HepG2 (cell line): ENCODE measurements around the gene CTBP1. TPM values are rescaled to one million over a fixed set of nuclear protein-coding genes. Genes with fewer than 3 reads are reported as not detected.

Source experiments
- AGO2 ChIP-seq: fragments of 200-400 bp; formaldehyde crosslinking; optimal IDR thresholded peaks from 2 replicates; pipeline ENCODE3; 2017; ENCODE audit warnings: mild to moderate bottlenecking, low read depth, low read length, moderate library complexity
- ARID2 ChIP-seq: sonication (generic); formaldehyde crosslinking; IDR thresholded peaks from 2 replicates; pipeline ENCODE4 v1.8.1; 2022; ENCODE audit warnings: mild to moderate bottlenecking, missing genetic modification reagents, borderline replicate concordance
- ATF7-NPFF ChIP-seq: sonication (generic); formaldehyde crosslinking; IDR thresholded peaks from 2 replicates; pipeline ENCODE4 v1.8.1; 2023; ENCODE audit warnings: mild to moderate bottlenecking, low read depth, missing genetic modification reagents, moderate library complexity
- ETV5 ChIP-seq: IDR thresholded peaks from 2 replicates; pipeline ENCODE4 v1.6.1; 2018; ENCODE audit warnings: missing biosample characterization, missing genetic modification reagents, inconsistent platforms, borderline replicate concordance
- JUNB ChIP-seq: sonication (generic); formaldehyde crosslinking; IDR thresholded peaks from 2 replicates; pipeline ENCODE4 v1.8.0; 2022; ENCODE audit warnings: missing genetic modification reagents, mild to moderate bottlenecking, borderline replicate concordance
- LBX2 ChIP-seq: sonication (generic); formaldehyde crosslinking; IDR thresholded peaks from 2 replicates; pipeline ENCODE4 v1.5.0; 2020; ENCODE audit warnings: missing genetic modification reagents, mild to moderate bottlenecking, borderline replicate concordance
- PHF5A ChIP-seq: IDR thresholded peaks from one replicate; pipeline ENCODE4 v1.6.1; 2018; ENCODE audit warnings: low read depth, missing genetic modification reagents; ENCODE audit not compliant: unreplicated experiment
- XBP1 ChIP-seq: sonication (generic); formaldehyde crosslinking; IDR thresholded peaks from 2 replicates; pipeline ENCODE4 v1.5.0; 2020; ENCODE audit warnings: missing genetic modification reagents
- ZBTB7A ChIP-seq: sonication (generic); formaldehyde crosslinking; IDR thresholded peaks from 2 replicates; pipeline ENCODE4 v1.8.0; 2022; ENCODE audit warnings: mild to moderate bottlenecking, missing genetic modification reagents
- ZNF605 ChIP-seq: sonication (generic); formaldehyde crosslinking; IDR thresholded peaks from 2 replicates; pipeline ENCODE4 v1.8.0; 2022; ENCODE audit warnings: mild to moderate bottlenecking, missing genetic modification reagents
- polyA plus RNA-seq, 8 experiments: library from polyadenylated mRNA; depleted of rRNA in 3 of 8; stranded (reverse) in 7 of 8; unstranded in 1 of 8; fragments of >200 nt; fragmentation: Illumina TruSeq in 4 of 8; extraction: Trizol in 4 of 8; gene quantifications; 2 replicates each; pipeline versions ENCODE4 v1.2.1 to v1.2.3, GENCODE V29; 2011 to 2016; ENCODE audit warnings: low read depth in 4 of 8, missing spikeins in 1 of 8, mixed read lengths in 1 of 8; ENCODE audit not compliant: insufficient read depth in 1 of 8
- total RNA-seq, 5 experiments: library from RNA; depleted of rRNA; stranded (reverse); fragments of >200 nt; fragmentation: Illumina TruSeq; extraction: Trizol; gene quantifications; 2 replicates each; pipeline ENCODE4 v1.2.3, GENCODE V29; 2016; ENCODE audit warnings: low read depth in 1 of 5
- TF ChIP-seq, protein P1 (sequence below): IDR thresholded peaks from 2 replicates; pipeline ENCODE4 v1.6.1; 2016; ENCODE audit warnings: mild to moderate bottlenecking, missing biosample characterization, missing genetic modification reagents
- TF ChIP-seq, protein P2 (sequence below): sonication (generic); formaldehyde crosslinking; conservative IDR thresholded peaks from 2 replicates; pipeline ENCODE4 v1.4.0; 2020; ENCODE audit warnings: missing genetic modification reagents
- TF ChIP-seq, protein P3 (sequence below): sonication (generic); formaldehyde crosslinking; IDR thresholded peaks from 2 replicates; pipeline ENCODE4 v1.9.0; 2021; ENCODE audit warnings: missing genetic modification reagents, borderline replicate concordance
- TF ChIP-seq, protein P4 (sequence below): sonication (generic); formaldehyde crosslinking; IDR thresholded peaks from 2 replicates; pipeline ENCODE4 v1.4.0; 2020; ENCODE audit warnings: low read depth, missing genetic modification reagents
- TF ChIP-seq, protein P5 (sequence below), 2 experiments: sonication (generic) in 1 of 2; formaldehyde crosslinking in 1 of 2; IDR thresholded peaks; 2 replicates each; pipeline versions ENCODE4 v1.4.0 to v1.6.1; 2018 to 2020; ENCODE audit warnings: missing genetic modification reagents in 2 of 2, borderline replicate concordance in 1 of 2, low read depth in 1 of 2, mild to moderate bottlenecking in 1 of 2, missing biosample characterization in 1 of 2

CTBP1 gene
- total and polyA plus RNA-seq, 2 of the 13 experiments (the other 11 are each of a cell fraction or from before 2014, with no cell fraction given): 78.5 to 112 TPM

DNA sequence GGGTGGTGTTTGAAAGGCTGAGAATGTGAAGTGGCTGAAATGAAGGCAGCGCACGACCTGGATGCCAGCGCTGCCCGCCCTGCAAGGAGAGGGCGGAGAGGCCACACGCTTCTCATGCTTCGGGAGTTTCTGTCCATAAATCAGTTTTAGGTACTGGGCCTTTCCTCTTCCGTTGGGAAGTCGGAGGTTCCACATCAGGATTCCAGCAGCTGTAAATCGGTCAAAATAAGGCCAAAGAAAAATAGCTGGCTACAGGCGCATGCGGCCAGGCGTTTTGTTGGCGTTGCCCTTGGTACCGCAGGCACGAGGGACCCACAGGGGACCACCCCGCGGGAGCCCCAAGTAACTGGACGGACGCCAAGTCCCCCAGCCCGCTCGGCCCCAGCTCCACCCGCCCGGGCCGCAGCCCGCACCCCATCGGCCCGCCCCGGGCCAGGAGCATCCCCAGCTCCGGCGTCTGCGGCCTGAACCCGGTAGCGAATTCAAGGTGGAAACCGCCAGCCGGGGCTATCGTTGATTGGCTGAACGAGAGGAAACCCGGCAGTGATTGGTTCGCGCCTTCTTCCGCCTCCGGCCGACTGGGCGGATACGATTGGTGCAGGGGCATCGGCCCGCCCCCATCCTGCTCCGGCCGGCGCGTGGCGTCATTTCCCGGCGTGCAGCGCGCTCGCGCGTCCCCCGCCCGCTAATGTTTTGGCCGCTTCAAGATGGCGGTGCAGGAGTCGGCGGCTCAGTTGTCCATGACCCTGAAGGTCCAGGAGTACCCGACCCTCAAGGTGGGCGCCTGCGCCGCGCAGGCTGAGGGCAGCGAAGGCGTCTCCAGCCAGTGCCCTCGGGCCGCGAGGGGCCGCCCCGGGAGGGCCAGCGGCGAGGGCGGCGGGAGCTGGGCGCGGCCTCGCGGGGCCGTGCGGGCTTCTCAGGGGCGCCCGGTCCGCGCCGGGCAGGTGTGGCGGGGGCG lies 40.6 kb upstream of the CTBP1 start, which contains the start of gene MAEA (continued):
- TF ChIP-seq, protein P1, sequence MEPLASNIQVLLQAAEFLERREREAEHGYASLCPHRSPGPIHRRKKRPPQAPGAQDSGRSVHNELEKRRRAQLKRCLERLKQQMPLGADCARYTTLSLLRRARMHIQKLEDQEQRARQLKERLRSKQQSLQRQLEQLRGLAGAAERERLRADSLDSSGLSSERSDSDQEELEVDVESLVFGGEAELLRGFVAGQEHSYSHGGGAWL (CRISPR knock-in tag): peak; percentile 51; the same call in 1 of the 2 replicates
- TF ChIP-seq ETV5 (peak; percentile 37; the same call in 1 of the 2 replicates), JUNB (CRISPR knock-in tag) (no peak), ARID2 (CRISPR knock-in tag) (no peak), ATF7-NPFF (CRISPR knock-in tag) (peak; percentile 72), LBX2 (CRISPR knock-in tag) (no peak), ZNF605 (CRISPR knock-in tag) (peak; percentile 85), AGO2 (peak; percentile 68), XBP1 (no peak), ZBTB7A (CRISPR knock-in tag) (no peak), PHF5A (CRISPR knock-in tag) (no peak)
- TF ChIP-seq, protein P2, sequence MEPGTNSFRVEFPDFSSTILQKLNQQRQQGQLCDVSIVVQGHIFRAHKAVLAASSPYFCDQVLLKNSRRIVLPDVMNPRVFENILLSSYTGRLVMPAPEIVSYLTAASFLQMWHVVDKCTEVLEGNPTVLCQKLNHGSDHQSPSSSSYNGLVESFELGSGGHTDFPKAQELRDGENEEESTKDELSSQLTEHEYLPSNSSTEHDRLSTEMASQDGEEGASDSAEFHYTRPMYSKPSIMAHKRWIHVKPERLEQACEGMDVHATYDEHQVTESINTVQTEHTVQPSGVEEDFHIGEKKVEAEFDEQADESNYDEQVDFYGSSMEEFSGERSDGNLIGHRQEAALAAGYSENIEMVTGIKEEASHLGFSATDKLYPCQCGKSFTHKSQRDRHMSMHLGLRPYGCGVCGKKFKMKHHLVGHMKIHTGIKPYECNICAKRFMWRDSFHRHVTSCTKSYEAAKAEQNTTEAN (CRISPR knock-in tag): no peak
- TF ChIP-seq, protein P3, sequence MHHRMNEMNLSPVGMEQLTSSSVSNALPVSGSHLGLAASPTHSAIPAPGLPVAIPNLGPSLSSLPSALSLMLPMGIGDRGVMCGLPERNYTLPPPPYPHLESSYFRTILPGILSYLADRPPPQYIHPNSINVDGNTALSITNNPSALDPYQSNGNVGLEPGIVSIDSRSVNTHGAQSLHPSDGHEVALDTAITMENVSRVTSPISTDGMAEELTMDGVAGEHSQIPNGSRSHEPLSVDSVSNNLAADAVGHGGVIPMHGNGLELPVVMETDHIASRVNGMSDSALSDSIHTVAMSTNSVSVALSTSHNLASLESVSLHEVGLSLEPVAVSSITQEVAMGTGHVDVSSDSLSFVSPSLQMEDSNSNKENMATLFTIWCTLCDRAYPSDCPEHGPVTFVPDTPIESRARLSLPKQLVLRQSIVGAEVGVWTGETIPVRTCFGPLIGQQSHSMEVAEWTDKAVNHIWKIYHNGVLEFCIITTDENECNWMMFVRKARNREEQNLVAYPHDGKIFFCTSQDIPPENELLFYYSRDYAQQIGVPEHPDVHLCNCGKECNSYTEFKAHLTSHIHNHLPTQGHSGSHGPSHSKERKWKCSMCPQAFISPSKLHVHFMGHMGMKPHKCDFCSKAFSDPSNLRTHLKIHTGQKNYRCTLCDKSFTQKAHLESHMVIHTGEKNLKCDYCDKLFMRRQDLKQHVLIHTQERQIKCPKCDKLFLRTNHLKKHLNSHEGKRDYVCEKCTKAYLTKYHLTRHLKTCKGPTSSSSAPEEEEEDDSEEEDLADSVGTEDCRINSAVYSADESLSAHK (CRISPR knock-in tag): no peak
- TF ChIP-seq, protein P4, sequence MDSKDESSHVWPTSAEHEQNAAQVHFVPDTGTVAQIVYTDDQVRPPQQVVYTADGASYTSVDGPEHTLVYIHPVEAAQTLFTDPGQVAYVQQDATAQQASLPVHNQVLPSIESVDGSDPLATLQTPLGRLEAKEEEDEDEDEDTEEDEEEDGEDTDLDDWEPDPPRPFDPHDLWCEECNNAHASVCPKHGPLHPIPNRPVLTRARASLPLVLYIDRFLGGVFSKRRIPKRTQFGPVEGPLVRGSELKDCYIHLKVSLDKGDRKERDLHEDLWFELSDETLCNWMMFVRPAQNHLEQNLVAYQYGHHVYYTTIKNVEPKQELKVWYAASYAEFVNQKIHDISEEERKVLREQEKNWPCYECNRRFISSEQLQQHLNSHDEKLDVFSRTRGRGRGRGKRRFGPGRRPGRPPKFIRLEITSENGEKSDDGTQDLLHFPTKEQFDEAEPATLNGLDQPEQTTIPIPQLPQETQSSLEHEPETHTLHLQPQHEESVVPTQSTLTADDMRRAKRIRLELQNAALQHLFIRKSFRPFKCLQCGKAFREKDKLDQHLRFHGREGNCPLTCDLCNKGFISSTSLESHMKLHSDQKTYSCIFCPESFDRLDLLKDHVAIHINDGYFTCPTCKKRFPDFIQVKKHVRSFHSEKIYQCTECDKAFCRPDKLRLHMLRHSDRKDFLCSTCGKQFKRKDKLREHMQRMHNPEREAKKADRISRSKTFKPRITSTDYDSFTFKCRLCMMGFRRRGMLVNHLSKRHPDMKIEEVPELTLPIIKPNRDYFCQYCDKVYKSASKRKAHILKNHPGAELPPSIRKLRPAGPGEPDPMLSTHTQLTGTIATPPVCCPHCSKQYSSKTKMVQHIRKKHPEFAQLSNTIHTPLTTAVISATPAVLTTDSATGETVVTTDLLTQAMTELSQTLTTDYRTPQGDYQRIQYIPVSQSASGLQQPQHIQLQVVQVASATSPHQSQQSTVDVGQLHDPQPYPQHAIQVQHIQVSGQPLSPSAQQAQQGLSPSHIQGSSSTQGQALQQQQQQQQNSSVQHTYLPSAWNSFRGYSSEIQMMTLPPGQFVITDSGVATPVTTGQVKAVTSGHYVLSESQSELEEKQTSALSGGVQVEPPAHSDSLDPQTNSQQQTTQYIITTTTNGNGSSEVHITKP: no peak
- TF ChIP-seq, protein P5, sequence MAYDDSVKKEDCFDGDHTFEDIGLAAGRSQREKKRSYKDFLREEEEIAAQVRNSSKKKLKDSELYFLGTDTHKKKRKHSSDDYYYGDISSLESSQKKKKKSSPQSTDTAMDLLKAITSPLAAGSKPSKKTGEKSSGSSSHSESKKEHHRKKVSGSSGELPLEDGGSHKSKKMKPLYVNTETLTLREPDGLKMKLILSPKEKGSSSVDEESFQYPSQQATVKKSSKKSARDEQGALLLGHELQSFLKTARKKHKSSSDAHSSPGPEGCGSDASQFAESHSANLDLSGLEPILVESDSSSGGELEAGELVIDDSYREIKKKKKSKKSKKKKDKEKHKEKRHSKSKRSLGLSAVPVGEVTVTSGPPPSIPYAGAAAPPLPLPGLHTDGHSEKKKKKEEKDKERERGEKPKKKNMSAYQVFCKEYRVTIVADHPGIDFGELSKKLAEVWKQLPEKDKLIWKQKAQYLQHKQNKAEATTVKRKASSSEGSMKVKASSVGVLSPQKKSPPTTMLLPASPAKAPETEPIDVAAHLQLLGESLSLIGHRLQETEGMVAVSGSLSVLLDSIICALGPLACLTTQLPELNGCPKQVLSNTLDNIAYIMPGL (CRISPR knock-in tag; IDR thresholded peaks at IDR 0.05; ENCODE audit: borderline replicate concordance in 1 of 2, low read depth in 1 of 2): peak; percentile 16 to 67; a peak in 2 of 4 replicates
